Lower leg skin (tissue), 4 donors: ENCODE data around the gene DLX3. TPM values are rescaled to one million over a fixed set of nuclear protein-coding genes. Genes with fewer than 3 reads are reported as not detected.

Experiments used
- DNase-seq, 2 donors: peaks; one replicate each; pipeline ENCODE4 v3.0.0-alpha.2; 2019; ENCODE audit warnings: low spot score in 2 of 2
- H3K4me3 ChIP-seq: fragments of 200-600 bp; sonication (generic); 2 replicates; pipeline ENCODE4 v1.5.1; 2017; ENCODE audit warnings: mild to moderate bottlenecking, low read depth; ENCODE audit not compliant: poor library complexity, severe bottlenecking
- CTCF ChIP-seq, 3 donors: fragments of 450-650 bp; IDR thresholded peaks; one replicate each; pipeline ENCODE4 v1.5.1; 2016; ENCODE audit warnings: antibody characterized with exemption in 3 of 3, mild to moderate bottlenecking in 3 of 3, moderate library complexity in 2 of 3
- POLR2A ChIP-seq, 2 donors: fragments of 450-650 bp; IDR thresholded peaks; one replicate each; pipeline ENCODE4 v1.6.1; 2016 to 2017; ENCODE audit warnings: antibody characterized with exemption in 2 of 2, mild to moderate bottlenecking in 1 of 2, moderate library complexity in 1 of 2
- WGBS, 2 donors: methylation state at CpG; one replicate each; pipeline ENCODE4 v1.1.5; 2018; 5-methylcytosine and 5-hydroxymethylcytosine counted together
- intact Hi-C: fragments of 100-400 bp; cut with DNase I; formaldehyde crosslinking; loops from one replicate; pipeline ENCODE4 v1.15.0; 2023; ENCODE audit warnings: low total_unique reads
- total RNA-seq, 4 donors: library from RNA; depleted of rRNA; stranded (reverse); fragments of >200 nt; gene quantifications; one replicate each; pipeline ENCODE4 v1.1.0, GENCODE V29; 2016

DLX3 gene
- total RNA-seq, 4 donors from 2014 or later: 28.8 to 36.5 (median 29.9) TPM

- DNase-seq: no peak
- H3K4me3 ChIP-seq: no peak overlapping the region
- 39 to 43% methylated on average over 11 of the region's 11 CpGs for WGBS, 2 donors
- intact Hi-C loops: no loop called here
- TF ChIP-seq CTCF (IDR thresholded peaks at IDR 0.05) (no peak), POLR2A (IDR thresholded peaks at IDR 0.05) (no peak)
Measured at GRCh38 chr17:49962599-49963308, 32.3 kb downstream of the DLX3 start.

- WGBS, 2 donors: 51 to 64% methylated on average over 8 of the region's 8 CpGs
- TF ChIP-seq CTCF (IDR thresholded peaks at IDR 0.05): no peak
- TF ChIP-seq POLR2A (IDR thresholded peaks at IDR 0.05): no peak
- DNase-seq: no peak
- intact Hi-C loops: no loop called here
- no peak overlapping the region for H3K4me3 ChIP-seq
Measured at GRCh38 chr17:49959183-49959935, 35.7 kb downstream of the DLX3 start.

DNA sequence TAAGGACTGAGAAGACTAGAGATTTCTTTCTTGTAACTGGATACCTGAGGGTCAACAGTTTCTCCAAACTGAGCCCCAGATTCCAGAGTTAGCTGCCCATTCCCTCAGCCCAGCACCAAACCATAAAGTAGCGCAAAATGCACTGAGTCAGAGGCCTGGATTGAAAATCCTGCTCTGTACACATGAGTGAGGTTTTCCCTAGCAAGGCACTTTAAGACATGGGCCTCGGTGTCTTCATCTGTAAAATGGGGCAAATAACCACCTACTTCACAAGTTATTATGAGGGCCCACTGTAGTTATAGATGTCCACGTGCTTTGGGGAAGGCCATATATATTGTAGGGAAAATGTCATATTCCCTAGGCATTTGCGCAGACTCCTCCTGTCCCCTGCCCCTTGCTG is 36.3 kb downstream of the DLX3 start:
- H3K4me3 ChIP-seq: no peak overlapping the region
- TF ChIP-seq POLR2A (IDR thresholded peaks at IDR 0.05): no peak
- no peak for TF ChIP-seq CTCF (IDR thresholded peaks at IDR 0.05)
- WGBS, 2 donors: 92 to 94% methylated on average over 4 of the region's 4 CpGs
- intact Hi-C loops: no loop called here
- DNase-seq: no peak

- no peak overlapping the region for H3K4me3 ChIP-seq
- WGBS, 2 donors: 71 to 96% methylated on average over 3 of the region's 3 CpGs
- DNase-seq: no peak
- intact Hi-C loops: no loop called here
- no peak for TF ChIP-seq CTCF (IDR thresholded peaks at IDR 0.05)
- no peak for TF ChIP-seq POLR2A (IDR thresholded peaks at IDR 0.05)
Measured at GRCh38 chr17:49957350-49957749, 37.7 kb downstream of the DLX3 start.

DNA sequence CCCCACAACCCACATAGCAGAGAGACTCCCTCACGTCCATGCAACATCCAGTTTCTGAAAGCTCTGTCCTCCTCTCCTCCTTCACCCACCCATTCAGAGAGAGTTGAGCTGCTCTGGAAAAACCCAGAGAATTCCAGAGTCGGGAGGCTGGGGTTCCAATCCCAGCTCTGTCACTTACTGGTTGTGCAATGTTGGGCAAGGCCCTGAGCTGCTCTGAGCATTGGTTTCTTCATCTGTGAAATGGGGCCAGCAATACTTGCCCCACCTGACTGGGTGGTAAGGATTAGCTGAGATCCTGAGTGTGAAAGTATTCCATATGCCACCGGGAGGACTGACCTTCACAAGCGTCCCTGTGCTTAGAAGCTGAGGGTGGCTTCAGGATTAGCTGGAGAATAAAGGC is 38.2 kb downstream of the DLX3 start:
- no peak for DNase-seq
- 63 to 73% methylated on average over 4 of the region's 4 CpGs for WGBS, 2 donors
- intact Hi-C loops: no loop called here
- TF ChIP-seq POLR2A (IDR thresholded peaks at IDR 0.05): no peak
- no peak for TF ChIP-seq CTCF (IDR thresholded peaks at IDR 0.05)
- no peak overlapping the region for H3K4me3 ChIP-seq
